SK-N-SH (cell line): Measurements from ENCODE around the gene ZNF438.

Source experiments
- CHD2 ChIP-seq: fragments of 150-350 bp; IDR thresholded peaks from 2 replicates; pipeline ENCODE4 v1.6.1; 2018; ENCODE audit warnings: low read length; ENCODE audit not compliant: partially characterized antibody
- CTCF ChIP-seq: fragments of 200-600 bp; sonication (generic); IDR thresholded peaks from 2 replicates; pipeline ENCODE4 v1.6.1; 2017; ENCODE audit warnings: antibody characterized with exemption, mild to moderate bottlenecking, moderate library complexity
- ELF1 ChIP-seq: IDR thresholded peaks from 2 replicates; pipeline ENCODE4 v1.4.0; 2012
- EP300 ChIP-seq, 2 experiments: IDR thresholded peaks; 2 replicates each; pipeline versions ENCODE4 v1.4.0 to v1.6.1; 2012; ENCODE audit warnings: borderline replicate concordance in 1 of 2, low read depth in 1 of 2, low read length in 1 of 2
- POLR2AphosphoS5 ChIP-seq: IDR thresholded peaks from 2 replicates; pipeline ENCODE4 v1.6.1; 2012; ENCODE audit warnings: low read depth, low read length
- RAD21 ChIP-seq: IDR thresholded peaks from 2 replicates; pipeline ENCODE4 v1.6.1; 2012; ENCODE audit warnings: mild to moderate bottlenecking, low read length
- RCOR1 ChIP-seq: fragments of 150-350 bp; IDR thresholded peaks from 2 replicates; pipeline ENCODE4 v1.6.1; 2017; ENCODE audit warnings: antibody characterized with exemption, low read length
- RXRA ChIP-seq: IDR thresholded peaks from 2 replicates; pipeline ENCODE4 v1.4.0; 2012; ENCODE audit warnings: low read depth, mild to moderate bottlenecking, borderline replicate concordance
- SIN3A ChIP-seq: IDR thresholded peaks from 2 replicates; pipeline ENCODE4 v1.6.1; 2012; ENCODE audit warnings: low read depth, mild to moderate bottlenecking, low read length, moderate library complexity, borderline replicate concordance
- TAF1 ChIP-seq: IDR thresholded peaks from 2 replicates; pipeline ENCODE4 v1.6.1; 2012; ENCODE audit warnings: low read depth, mild to moderate bottlenecking, low read length, moderate library complexity, borderline replicate concordance
- TEAD4 ChIP-seq: IDR thresholded peaks from 2 replicates; pipeline ENCODE4 v1.4.0; 2012; ENCODE audit warnings: mild to moderate bottlenecking, borderline replicate concordance; ENCODE audit not compliant: insufficient read depth
- YY1 ChIP-seq: IDR thresholded peaks from 2 replicates; pipeline ENCODE4 v1.4.0; 2012; ENCODE audit warnings: low read depth, mild to moderate bottlenecking
- ZBTB33 ChIP-seq: IDR thresholded peaks from 2 replicates; pipeline ENCODE4 v1.4.0; 2012; ENCODE audit warnings: low read depth, borderline replicate concordance

GRCh38 chr10:30800368-30800767 is 231.3 kb downstream of the ZNF438 start:
- TF ChIP-seq CTCF, result no peak
- no peak for TF ChIP-seq RXRA
- no peak for TF ChIP-seq YY1
- TF ChIP-seq RAD21, result no peak
- TF ChIP-seq POLR2AphosphoS5, result no peak
- TF ChIP-seq TEAD4, result no peak
- no peak for TF ChIP-seq EP300 (IDR thresholded peaks at IDR 0.05; ENCODE audit: borderline replicate concordance in 1 of 2, low read depth in 1 of 2, low read length in 1 of 2)
- TF ChIP-seq RCOR1, result no peak
- no peak for TF ChIP-seq SIN3A
- no peak for TF ChIP-seq ZBTB33
- no peak for TF ChIP-seq ELF1
- no peak for TF ChIP-seq CHD2
- TF ChIP-seq TAF1, result no peak
